ENCODE results near the gene MAMLD1. TPM values are rescaled to one million over a fixed set of nuclear protein-coding genes. Genes with fewer than 3 reads are reported as not detected.

The MAMLD1 gene
- total and polyA plus RNA-seq, 4 donors: 0.59 to 1.1 (median 0.76) TPM

GRCh38 chrX:150508018-150508417, 144.9 kb downstream of the MAMLD1 start (continued):
- TF ChIP-seq HNF4G (IDR thresholded peaks at IDR 0.05) (no peak), RAD21 (IDR thresholded peaks at IDR 0.05) (no peak), TAF1 (conservative IDR thresholded peaks at IDR 0.05) (no peak), MAX (IDR thresholded peaks at IDR 0.05) (no peak)

- H3K4me1 ChIP-seq (ENCODE audit: control insufficient read depth in 4 of 4, insufficient read depth in 4 of 4, low read length in 3 of 4): peaks cover 5 to 41% (median 22%) of the 10 kb centered on the region in 4 donors
- peak overlapping the region; percentile 75 to 78 for H3K27ac ChIP-seq (ENCODE audit: low read depth in 1 of 2, low read length in 2 of 2)
- H3K27me3 ChIP-seq (ENCODE audit: control insufficient read depth in 4 of 4, insufficient read depth in 4 of 4, low read length in 3 of 4): no peaks in the 10 kb centered on the region
- 14% methylated on average over 16 of the region's 16 CpGs for WGBS
- no peaks in the 10 kb centered on the region for H3K36me3 ChIP-seq (ENCODE audit: control insufficient read depth in 4 of 4, insufficient read depth in 3 of 4, low read depth in 1 of 4, low read length in 3 of 4)
- no peak for TF ChIP-seq MAX (IDR thresholded peaks at IDR 0.05)
- TF ChIP-seq RXRA (IDR thresholded peaks at IDR 0.05): peak; percentile 3 to 8
- no peak for TF ChIP-seq JUND (IDR thresholded peaks at IDR 0.05)
- TF ChIP-seq HNF4A (conservative IDR thresholded peaks at IDR 0.05): peak; percentile 19 to 28
- no peak for TF ChIP-seq YY1 (IDR thresholded peaks at IDR 0.05)
- TF ChIP-seq RAD21 (IDR thresholded peaks at IDR 0.05): peak; percentile 17 to 32
- TF ChIP-seq ATF3 (IDR thresholded peaks at IDR 0.05): no peak
- peak overlapping the region in 1 of 2 donors; percentile 11 for H3K9ac ChIP-seq (ENCODE audit: low read depth in 1 of 2, low read length in 2 of 2)
- H3K4me3 ChIP-seq (ENCODE audit: low read depth in 1 of 3, low read length in 3 of 3): peak overlapping the region in 2 of 3 donors; percentile 20 to 31
- H3K9me3 ChIP-seq (ENCODE audit: control insufficient read depth in 4 of 4, low read length in 3 of 4): no peaks in the 10 kb centered on the region
- DNase-seq (ENCODE audit: low spot score): no peak
Observed at GRCh38 chrX:150508451-150509367, 145.6 kb downstream of the MAMLD1 start.

- Histone ChIP-seq H3K9ac (ENCODE audit: low read depth in 1 of 2, low read length in 2 of 2) (no peak overlapping the region), H3K9me3 (ENCODE audit: control insufficient read depth in 4 of 4, low read length in 3 of 4) (no peaks in the 10 kb centered on the region), H3K4me3 (ENCODE audit: low read depth in 1 of 3, low read length in 3 of 3) (no peak overlapping the region), H3K27me3 (ENCODE audit: control insufficient read depth in 4 of 4, insufficient read depth in 4 of 4, low read length in 3 of 4) (no peaks in the 10 kb centered on the region), H3K36me3 (ENCODE audit: control insufficient read depth in 4 of 4, insufficient read depth in 3 of 4, low read depth in 1 of 4, low read length in 3 of 4) (no peaks in the 10 kb centered on the region), H3K4me1 (ENCODE audit: control insufficient read depth in 4 of 4, insufficient read depth in 4 of 4, low read length in 3 of 4) (peaks cover 5 to 41% (median 22%) of the 10 kb centered on the region in 4 donors), H3K27ac (ENCODE audit: low read depth in 1 of 2, low read length in 2 of 2) (peak overlapping the region; percentile 10 to 75)
- WGBS: 32% methylated on average over 5 of the region's 5 CpGs
- DNase-seq (ENCODE audit: low spot score): no peak
- no peak for TF ChIP-seq REST (IDR thresholded peaks at IDR 0.05)
- no peak for TF ChIP-seq NR2F2 (IDR thresholded peaks at IDR 0.05)
- TF ChIP-seq JUND (IDR thresholded peaks at IDR 0.05): no peak
- no peak for TF ChIP-seq FOXA1 (IDR thresholded peaks at IDR 0.05)
- peak; percentile 51 for TF ChIP-seq SP1 (IDR thresholded peaks at IDR 0.05)
- TF ChIP-seq HNF4A (conservative IDR thresholded peaks at IDR 0.05): peak in 1 of 2 donors; percentile 58
- TF ChIP-seq EGR1 (IDR thresholded peaks at IDR 0.05; ENCODE audit: low read depth in 2 of 2): no peak
- TF ChIP-seq TAF1 (conservative IDR thresholded peaks at IDR 0.05): no peak
- TF ChIP-seq GABPA (IDR thresholded peaks at IDR 0.05 in 1 of 2, conservative IDR thresholded peaks at IDR 0.05 in 1 of 2): no peak
- TF ChIP-seq RXRA (IDR thresholded peaks at IDR 0.05): peak in 1 of 2 donors; percentile 55
Observed at GRCh38 chrX:150509703-150510102, 146.6 kb downstream of the MAMLD1 start.
